Measurements from ENCODE around the gene CCND1. TPM values are rescaled to one million over a fixed set of nuclear protein-coding genes. Genes with fewer than 3 reads are reported as not detected.

Gene CCND1
- total and polyA plus RNA-seq, 9 of the 15 experiments (the other 6 are each of a cell fraction or from before 2014, with no cell fraction given): 0.04 to 23.3 (median 3.8) TPM

- TF ChIP-seq, protein P1, sequence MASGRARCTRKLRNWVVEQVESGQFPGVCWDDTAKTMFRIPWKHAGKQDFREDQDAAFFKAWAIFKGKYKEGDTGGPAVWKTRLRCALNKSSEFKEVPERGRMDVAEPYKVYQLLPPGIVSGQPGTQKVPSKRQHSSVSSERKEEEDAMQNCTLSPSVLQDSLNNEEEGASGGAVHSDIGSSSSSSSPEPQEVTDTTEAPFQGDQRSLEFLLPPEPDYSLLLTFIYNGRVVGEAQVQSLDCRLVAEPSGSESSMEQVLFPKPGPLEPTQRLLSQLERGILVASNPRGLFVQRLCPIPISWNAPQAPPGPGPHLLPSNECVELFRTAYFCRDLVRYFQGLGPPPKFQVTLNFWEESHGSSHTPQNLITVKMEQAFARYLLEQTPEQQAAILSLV (tag; IDR thresholded peaks at IDR 0.05): no peak
Observed at GRCh38 chr11:69634069-69634468, 6.9 kb upstream of the CCND1 start (continued).

- WGBS (ENCODE audit: insufficient coverage, low coverage, missing lambda C conversion rate): 3% methylated on average over 7 of the region's 7 CpGs
- FAIRE-seq: no peak
Observed at GRCh38 chr11:69634590-69634989, 6.4 kb upstream of the CCND1 start.

More at GRCh38 chr11:69634590-69634989, 6.4 kb upstream of the CCND1 start:
- no peaks in the 10 kb centered on the region for H3K9me1 ChIP-seq (ENCODE audit: control insufficient read depth, insufficient read depth, low read length)
- H3K9ac ChIP-seq (ENCODE audit: insufficient read depth in 1 of 2, low read depth in 2 of 2, low read length in 2 of 2): no peak overlapping the region
- H3K27ac ChIP-seq (ENCODE audit: extremely low read depth, low read depth, low read length): no peak overlapping the region
- H3K9me3 ChIP-seq (replicated peaks; ENCODE audit: control insufficient read depth, insufficient read depth, low read depth, low read length): peaks cover 4% of the 10 kb centered on the region; the same call in 1 of the 2 replicates
- in situ Hi-C loops (cut with MboI) (no loop called here), intact Hi-C loops (cut with micrococcal nuclease) (no loop called here)
- no peaks in the 10 kb centered on the region for H3K79me2 ChIP-seq (ENCODE audit: control insufficient read depth, insufficient read depth, low read length)
- no peak for DNase-seq (ENCODE audit: extremely low read depth in 1 of 4, low spot score in 3 of 4)
- H3K4me1 ChIP-seq (replicated peaks in 1 of 2; ENCODE audit: control insufficient read depth in 2 of 2, insufficient read depth in 2 of 2, low read length in 2 of 2): peaks cover 4 to 20% of the 10 kb centered on the region in 2 experiments; a peak in 2 of 5 replicates
- no peaks in the 10 kb centered on the region for H3K36me3 ChIP-seq (ENCODE audit: control insufficient read depth, insufficient read depth, low read length)
- ChIA-PET POLR2A (interaction anchor here (0.6 to 0.7 kb wide), 2 partner anchors 256 to 348 kb away, joined by 3 read pairs; no protein-coding TSS in a partner anchor), CTCF (ENCODE audit: low intra/inter-chr PET ratio) (no interaction called here)
- TF ChIP-seq MXD1 (CRISPR knock-in tag; IDR thresholded peaks at IDR 0.05; ENCODE audit: borderline replicate concordance, poor library complexity, severe bottlenecking) (no peak), GTF2A2 (tag; IDR thresholded peaks at IDR 0.05) (no peak), ATF7 (IDR thresholded peaks at IDR 0.05) (no peak)
- H3K4me3 ChIP-seq: no peak overlapping the region
- no TSS peak for BruUV-seq (replicated peaks)
- no peaks in the 10 kb centered on the region for H4K20me1 ChIP-seq (replicated peaks; ENCODE audit: control insufficient read depth, insufficient read depth, low read length)
- H3K27me3 ChIP-seq (ENCODE audit: control insufficient read depth in 2 of 2, insufficient read depth in 2 of 2, low read length in 2 of 2): peaks cover 11 to 20% of the 10 kb centered on the region in 2 experiments; a peak in 4 of 5 replicates
- no peak overlapping the region for H3K4me2 ChIP-seq (ENCODE audit: insufficient read depth, low read length)
- ATAC-seq: no peak
- H2AFZ ChIP-seq (ENCODE audit: low read depth, low read length): no peak overlapping the region
